ENCODE data around the gene SZT2. TPM values are rescaled to one million over a fixed set of nuclear protein-coding genes. Genes with fewer than 3 reads are reported as not detected.

Gene SZT2
- total and polyA plus RNA-seq, 2 of the 4 experiments (the other 2 are of a cell fraction) = 9.5 to 14.3 TPM

- dilution Hi-C loops (cut with HindIII; ENCODE audit: low sequenced_read_pairs, unreplicated experiment) (no loop called here), intact Hi-C loops (cut with micrococcal nuclease) (no loop called here), in situ Hi-C loops (cut with MboI; ENCODE audit: low sequenced_read_pairs) (no loop called here)
- no CpG with 5 or more reads among the region's 5 CpGs for WGBS, 2 experiments (ENCODE audit: extremely low coverage in 2 of 2, insufficient read length in 1 of 2)
- ChIA-PET CTCF (no interaction called here), POLR2A (ENCODE audit: unreplicated experiment) (no interaction called here)
- Histone ChIP-seq H3K18ac (ENCODE audit: low read depth, low read length) (no peak overlapping the region), H3K27ac (ENCODE audit: insufficient read depth, low read length) (no peak overlapping the region), H4K20me1 (ENCODE audit: insufficient read depth, low read length) (no peaks in the 10 kb centered on the region), H2AK9ac (replicated peaks; ENCODE audit: low read depth, low read length, poor library complexity) (no peak overlapping the region), H4K8ac (ENCODE audit: low read depth in 2 of 2, low read length in 2 of 2) (no peak overlapping the region), H2AK5ac (ENCODE audit: low read depth, low read length) (peak overlapping the region; percentile 5; the same call in 1 of the 2 replicates), H3K4ac (ENCODE audit: low read depth, low read length) (0 out of 2 replicates have a peak overlapping the region, but pooled peaks have one; percentile 0), H2BK5ac (ENCODE audit: low read depth, low read length, poor library complexity, severe bottlenecking) (no peak overlapping the region), H4K91ac (ENCODE audit: insufficient read depth, low read depth, low read length) (no peak overlapping the region), H3K23ac (ENCODE audit: low read depth, low read length) (no peak overlapping the region), H3K4me2 (ENCODE audit: low read depth, low read length) (no peak overlapping the region), H3K14ac (replicated peaks; ENCODE audit: low read depth, low read length) (no peak overlapping the region; the same call in 1 of the 2 replicates), H3K27me3 (ENCODE audit: control insufficient read depth, insufficient read depth, low read length) (no peaks in the 10 kb centered on the region), H3K4me3 (ENCODE audit: insufficient read depth, low read depth, low read length) (no peak overlapping the region), H3K9ac (ENCODE audit: low read depth, low read length) (no peak overlapping the region), H4K5ac (ENCODE audit: low read depth, low read length) (no peak overlapping the region), H3K9me1 (ENCODE audit: insufficient read depth, low read length) (no peaks in the 10 kb centered on the region; the same call in 1 of the 2 replicates), H3K4me1 (ENCODE audit: control insufficient read depth, insufficient read depth, low read length) (0 out of 2 replicates have a peak, but pooled peaks cover 2% of the 10 kb centered on the region), H2BK15ac (ENCODE audit: low read depth, low read length) (no peak overlapping the region), H2BK120ac (ENCODE audit: low read depth, low read length) (no peak overlapping the region), H2BK20ac (ENCODE audit: low read depth, low read length) (peak overlapping the region; percentile 35; the same call in 1 of the 2 replicates), H3K9me3 (ENCODE audit: control insufficient read depth, insufficient read depth, low read length) (peaks cover 3% of the 10 kb centered on the region; the same call in 1 of the 2 replicates), H3K56ac (ENCODE audit: extremely low read depth, insufficient read depth, low read length) (no peak overlapping the region), H2AFZ (replicated peaks; ENCODE audit: low read length, poor library complexity) (no peak overlapping the region), H3K36me3 (ENCODE audit: control insufficient read depth, insufficient read depth, low read length) (no peaks in the 10 kb centered on the region), H3K79me1 (ENCODE audit: low read depth in 1 of 2, low read length in 2 of 2) (no peaks in the 10 kb centered on the region)
- no peak for TF ChIP-seq ELK1 (IDR thresholded peaks at IDR 0.05; ENCODE audit: borderline replicate concordance, low read depth, low read length)
- TF ChIP-seq CEBPB (IDR thresholded peaks at IDR 0.05; ENCODE audit: low read depth, low read length) = peak; percentile 61
- TF ChIP-seq RFX5 (IDR thresholded peaks at IDR 0.05; ENCODE audit: low read depth, low read length) = no peak
- DNase-seq = peak; percentile 68
- no TSS peak for BruUV-seq (replicated peaks)
- peak; percentile 59 for ATAC-seq (ENCODE audit: low read depth)
These were observed 71.4 kb downstream of the SZT2 start for GRCh38 chr1:43460988-43461693.
